ENCODE data around the gene RPS21.

Gene RPS21

GRCh38 chr20:62396367-62397239, 9.7 kb downstream of the RPS21 start:
- DNase-seq (ENCODE audit: low read depth): no peak

DNA sequence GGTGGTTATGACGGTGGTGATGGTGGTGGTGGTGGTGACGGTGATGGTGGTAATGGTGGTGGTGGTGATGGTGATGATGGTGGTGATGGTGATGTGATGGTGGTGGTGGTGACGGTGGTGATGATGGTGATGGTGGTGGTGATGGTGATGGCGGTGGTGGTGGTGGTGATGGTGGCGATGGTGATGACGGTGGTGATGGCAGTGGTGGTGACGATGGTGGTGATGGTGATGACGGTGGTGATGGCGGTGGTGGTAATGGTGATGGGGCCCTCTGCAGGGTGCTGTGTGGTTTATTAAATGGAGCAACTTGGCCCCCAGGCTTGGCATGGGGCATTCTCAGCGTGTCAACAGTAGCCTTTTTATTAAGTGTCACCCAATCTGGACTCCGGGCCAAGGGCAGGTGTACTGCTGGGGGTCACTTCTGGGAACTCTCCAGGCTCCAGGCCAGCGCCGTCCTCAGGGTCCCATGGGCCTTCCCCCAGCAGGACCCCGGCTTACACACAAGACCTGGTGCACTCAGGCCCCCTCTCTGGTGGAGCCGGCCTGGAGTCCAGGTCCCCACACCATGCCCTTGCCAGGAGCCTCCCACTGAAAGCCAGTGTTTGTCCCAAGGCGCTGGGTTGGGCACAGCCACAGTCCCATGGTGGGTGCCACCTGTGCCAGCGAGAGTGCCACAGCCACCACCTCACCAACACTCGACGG, 11.4 kb downstream of the RPS21 start:
- DNase-seq (ENCODE audit: low read depth): no peak

- DNase-seq (ENCODE audit: low read depth): no peak
These were observed 13.1 kb downstream of the RPS21 start for GRCh38 chr20:62400021-62400420.

DNA sequence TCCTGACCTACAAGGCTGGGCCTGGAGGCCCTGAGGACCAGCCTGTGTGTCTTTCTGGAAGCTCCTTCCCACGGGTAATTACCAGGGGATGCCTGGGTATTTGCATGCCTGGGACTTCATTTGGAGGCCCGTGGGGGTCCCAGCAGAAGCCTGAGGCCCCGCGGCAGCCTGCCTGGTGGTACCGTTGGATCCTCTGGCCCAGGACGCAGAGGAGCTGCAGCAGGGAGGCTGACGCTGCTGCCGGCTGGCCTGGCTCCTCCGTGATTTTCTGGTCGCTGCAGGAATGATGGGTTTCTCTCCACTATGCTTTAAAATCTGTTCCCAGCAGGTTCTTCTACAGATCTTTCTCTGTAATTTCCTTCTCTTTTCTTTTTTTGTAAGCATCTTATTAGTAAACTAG, 13.6 kb downstream of the RPS21 start:
- no peak for DNase-seq (ENCODE audit: low read depth)

GRCh38 chr20:62401331-62401779, 14.5 kb downstream of the RPS21 start:
- DNase-seq (ENCODE audit: low read depth): no peak

DNA sequence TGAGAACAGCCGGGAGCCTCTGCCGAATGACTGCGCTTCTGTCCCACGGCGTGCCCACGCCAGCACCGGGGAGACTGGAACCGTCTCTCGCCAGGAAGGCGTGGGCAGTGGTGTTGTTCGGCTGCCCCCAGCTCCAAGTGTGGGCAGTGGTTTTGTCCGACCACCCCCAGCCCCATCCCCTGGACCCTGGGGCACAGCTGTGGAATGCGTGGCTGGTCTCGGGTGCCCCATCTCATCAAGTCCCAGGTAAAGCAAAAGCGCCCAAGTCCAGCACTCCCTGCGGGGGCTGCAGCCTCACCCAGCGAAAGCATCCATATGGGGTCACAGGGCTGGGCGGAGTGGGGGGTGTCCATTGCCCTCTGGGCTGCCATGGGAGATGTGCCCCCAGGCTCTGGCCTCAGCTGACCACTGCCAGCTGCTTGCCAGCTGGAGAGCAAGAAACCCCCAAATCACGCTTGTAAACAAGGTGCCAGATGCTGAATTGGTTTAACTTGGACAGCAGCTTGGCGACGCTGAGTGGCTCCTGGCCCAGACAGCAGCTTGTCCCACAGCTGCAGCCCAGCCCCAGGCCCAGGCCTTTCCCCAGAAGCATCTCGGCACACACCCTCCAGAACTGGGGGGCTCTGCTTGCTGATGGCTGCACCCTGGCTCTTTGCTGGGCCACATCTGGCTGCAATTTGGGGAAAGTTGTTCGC, 15.7 kb downstream of the RPS21 start:
- DNase-seq (ENCODE audit: low read depth): no peak

DNA sequence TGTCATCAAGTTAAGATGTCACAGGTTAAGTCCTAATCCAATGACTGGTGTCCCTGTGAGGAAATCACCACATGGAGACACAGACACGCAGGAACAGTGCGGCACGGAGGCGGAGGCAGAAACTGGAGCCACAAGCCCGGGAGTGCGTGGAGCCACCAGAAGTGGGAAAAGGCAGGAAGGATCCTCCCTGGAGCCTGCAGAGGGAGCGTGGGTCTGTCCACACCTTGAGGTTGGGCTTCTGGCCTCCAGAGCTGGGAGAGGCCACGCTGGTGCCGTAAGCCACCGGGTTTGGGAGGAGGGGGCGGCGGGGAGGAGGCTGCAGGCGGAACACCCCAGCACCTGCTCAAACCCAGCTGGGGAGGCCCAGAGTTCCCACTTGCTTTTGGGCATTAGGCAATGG, 16.4 kb downstream of the RPS21 start:
- DNase-seq (ENCODE audit: low read depth): no peak

DNA sequence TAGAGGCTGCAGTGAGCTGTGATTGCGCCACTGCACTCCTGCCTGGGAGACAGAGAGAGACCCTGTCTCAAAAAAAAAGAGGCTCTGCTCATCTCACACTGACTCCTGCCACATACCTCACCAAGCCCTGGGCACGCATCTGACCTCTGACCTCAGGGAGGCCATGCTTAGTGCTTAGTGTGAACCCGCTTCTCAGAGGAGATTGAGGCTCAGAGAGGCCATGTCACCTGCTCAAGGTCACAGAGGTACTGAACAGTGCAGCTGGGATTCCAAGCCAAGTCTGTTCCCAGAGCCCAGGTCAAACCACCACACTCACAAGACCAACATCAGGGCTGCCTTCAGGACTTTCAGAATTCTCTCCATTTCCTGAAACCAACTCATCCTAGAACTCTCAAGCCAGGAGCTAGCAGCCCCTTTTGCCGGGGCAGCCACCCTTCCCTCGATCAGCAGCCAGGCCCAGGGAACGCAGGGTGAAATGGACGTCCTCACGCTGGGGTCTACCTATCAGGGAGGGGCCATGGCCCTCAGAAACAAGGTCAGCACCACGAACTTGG, 17.3 kb downstream of the RPS21 start:
- no peak for DNase-seq (ENCODE audit: low read depth)

DNA sequence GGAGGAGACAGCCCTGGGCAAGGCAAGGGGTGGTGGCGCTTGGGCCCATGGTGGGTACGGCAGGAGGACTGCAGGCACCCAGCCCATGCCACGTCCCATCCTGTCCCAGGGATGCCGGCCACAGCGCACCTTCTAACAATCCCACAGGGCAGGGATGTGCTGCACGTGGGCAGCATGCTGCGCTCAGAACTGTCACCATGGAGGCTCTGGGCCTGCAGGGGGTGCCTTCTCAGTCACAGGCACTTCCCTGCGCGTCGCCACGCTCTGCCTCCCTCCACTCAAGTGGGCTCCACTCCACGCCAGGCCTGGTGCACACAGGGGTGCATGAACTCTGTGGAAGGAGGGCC, 17.8 kb downstream of the RPS21 start:
- DNase-seq (ENCODE audit: low read depth): no peak

GRCh38 chr20:62405108-62405980, 18.4 kb downstream of the RPS21 start:
- DNase-seq (ENCODE audit: low read depth): peak; percentile 65

DNA sequence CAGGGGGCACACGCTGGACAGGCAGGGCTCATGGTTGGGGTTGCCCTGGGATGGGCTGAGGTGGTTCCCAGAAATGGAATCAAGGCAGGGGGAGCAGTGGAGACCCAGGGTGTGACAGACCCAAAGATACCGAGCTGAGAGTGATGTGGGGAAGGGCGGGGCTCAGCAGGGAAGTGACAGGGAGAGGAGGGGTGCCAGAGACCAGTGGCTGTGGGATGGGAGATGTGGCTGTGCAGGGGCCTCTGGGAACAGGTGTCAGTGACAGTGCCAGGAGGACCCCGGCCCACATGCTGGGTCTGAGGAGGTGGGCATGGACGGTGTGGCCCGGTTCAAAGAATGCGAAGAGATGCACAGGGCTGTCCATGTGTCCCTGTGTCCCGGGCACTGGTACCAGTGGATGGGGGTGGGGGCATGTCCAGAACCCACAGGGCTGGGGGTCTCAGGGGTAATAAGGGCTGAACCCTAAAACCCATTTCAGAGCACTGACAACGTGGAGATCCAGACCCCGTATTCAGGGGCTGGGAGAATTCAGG, 19.1 kb downstream of the RPS21 start:
- DNase-seq (ENCODE audit: low read depth): no peak

GRCh38 chr20:62406635-62407176, 19.8 kb downstream of the RPS21 start:
- no peak for DNase-seq (ENCODE audit: low read depth)

DNA sequence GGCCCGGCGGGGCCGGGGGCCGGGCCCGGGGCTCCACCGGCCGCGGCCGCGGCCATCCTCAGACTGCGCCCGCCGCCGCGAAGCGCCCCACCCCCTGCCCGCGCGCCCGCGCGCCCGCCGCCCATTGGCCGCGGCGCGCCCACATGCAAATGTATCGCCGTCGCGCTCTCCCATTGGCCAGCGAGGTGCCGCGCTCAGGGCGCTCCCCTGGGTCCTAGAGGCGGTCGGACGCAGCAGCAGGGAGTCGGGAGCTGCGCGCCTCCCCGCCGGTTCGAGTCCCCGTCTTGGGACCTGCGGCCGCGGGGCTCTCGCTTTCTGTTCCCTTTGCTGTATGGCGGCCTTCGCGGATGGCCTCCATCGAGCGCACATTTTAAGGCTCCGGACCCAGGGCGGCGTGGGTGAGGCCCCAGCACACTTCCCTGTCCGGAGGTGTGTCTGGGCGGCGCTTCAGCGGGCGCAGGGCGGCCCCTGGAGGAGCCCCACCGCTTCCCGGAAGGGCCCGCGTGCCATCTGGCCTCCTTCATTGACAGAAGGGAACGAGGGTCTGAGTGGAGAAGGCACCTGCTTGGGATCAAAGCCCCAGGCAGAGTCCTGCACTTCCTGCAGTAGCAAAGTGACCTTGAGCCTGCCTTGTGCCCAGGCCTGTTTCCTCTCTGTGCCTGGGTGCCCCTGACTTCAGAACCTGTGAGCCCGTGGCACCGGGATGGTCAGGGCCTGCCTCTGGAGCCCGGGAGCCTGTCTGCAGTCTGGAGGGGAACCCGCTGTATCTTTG, 20.5 kb downstream of the RPS21 start, which contains the start of gene CABLES2:
Gene CABLES2 (minus strand): TSS at position 65 of the 772 bp plus-strand sequence. CDS start 9 bp downstream, at position 56.
- peak; percentile 95 for DNase-seq (ENCODE audit: low read depth)

DNA sequence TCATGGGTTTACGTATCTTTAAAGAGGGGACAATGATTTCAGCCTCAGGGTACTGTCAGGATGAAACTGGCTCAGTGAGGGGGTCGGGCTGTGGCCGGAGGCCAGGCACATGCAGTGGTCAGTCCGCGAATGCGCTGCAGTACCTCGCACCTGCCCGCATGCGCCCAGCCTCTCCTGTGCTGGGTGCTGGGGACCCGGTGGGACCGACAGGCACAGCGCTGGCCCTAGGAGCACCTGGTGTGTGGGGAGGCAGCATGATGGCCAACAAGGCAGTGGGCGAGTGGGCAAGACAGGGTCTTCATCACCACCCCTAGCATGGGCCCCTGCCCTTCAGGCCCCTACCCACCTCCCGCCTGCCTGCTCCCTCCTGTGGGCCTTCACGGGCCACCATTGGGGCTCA, 21.2 kb downstream of the RPS21 start:
- no peak for DNase-seq (ENCODE audit: low read depth)

- DNase-seq (ENCODE audit: low read depth): no peak
These were observed 21.7 kb downstream of the RPS21 start for GRCh38 chr20:62408640-62409039.

GRCh38 chr20:62409086-62409853, 22.4 kb downstream of the RPS21 start:
- DNase-seq (ENCODE audit: low read depth): no peak

DNA sequence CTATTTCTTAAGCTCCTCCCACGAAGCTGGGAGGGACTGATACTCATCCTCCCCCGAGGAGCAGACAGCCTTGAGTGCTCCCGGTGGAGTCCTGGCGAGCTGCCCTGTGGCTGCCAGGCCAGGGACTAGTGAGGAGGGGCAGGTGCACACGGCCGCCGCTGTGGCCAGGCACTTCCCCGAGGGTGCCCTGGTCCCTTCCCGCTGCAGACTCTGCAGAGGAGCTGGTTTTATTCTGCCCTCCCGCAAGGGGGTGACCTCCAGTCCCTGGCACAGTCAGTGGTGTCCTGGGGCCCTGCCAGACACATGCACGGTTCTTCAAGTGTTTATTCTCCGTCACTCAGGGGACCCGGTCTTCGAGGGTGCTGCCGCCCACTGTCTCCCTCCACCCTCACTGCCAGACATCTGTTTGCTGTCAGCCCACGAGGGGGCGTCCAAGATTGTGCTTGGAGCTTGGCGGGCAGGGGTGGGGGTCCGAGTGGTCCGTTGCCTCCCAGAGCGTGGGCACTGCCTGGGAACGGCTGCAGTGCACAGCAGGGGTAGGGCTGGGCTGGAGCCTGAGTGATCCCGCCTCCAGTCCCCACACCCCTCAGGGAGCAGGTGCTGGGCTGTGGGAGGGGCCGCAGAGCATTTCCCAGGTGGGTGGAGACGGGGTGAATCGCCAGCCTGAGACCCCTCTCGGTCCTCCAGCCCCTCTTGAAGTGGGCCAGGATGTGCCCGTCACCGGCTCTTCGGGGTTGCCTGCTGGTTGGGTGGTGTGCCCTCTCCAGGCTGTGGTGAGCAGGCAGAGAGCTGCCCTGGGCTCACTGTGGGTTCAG, 23.2 kb downstream of the RPS21 start:
- peak; percentile 23 for DNase-seq (ENCODE audit: low read depth)

- DNase-seq (ENCODE audit: low read depth): no peak
These were observed 24.0 kb downstream of the RPS21 start for GRCh38 chr20:62410746-62411478.
